ENCODE results near the gene TRRAP.

TRRAP gene

DNA sequence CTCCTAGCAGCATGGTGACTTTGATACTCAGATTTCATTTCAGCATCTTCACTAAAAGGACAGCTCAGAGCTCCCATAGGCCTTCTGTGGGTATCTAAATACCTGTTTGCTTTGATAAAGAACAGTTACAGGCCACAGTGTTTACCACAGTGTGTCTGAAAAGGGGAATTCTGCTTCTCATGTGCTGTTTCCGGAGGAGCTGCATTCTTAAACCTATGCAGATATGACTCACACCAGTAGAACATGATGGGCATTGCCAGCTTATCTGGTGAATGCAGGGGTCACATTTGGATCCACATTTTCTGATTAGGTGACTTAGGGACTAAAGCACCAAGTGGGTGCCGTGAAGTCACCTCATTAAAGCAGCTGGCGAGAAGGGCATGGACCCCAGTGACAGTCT lies 52.6 kb downstream of the TRRAP start:
- TF ChIP-seq, protein P1, sequence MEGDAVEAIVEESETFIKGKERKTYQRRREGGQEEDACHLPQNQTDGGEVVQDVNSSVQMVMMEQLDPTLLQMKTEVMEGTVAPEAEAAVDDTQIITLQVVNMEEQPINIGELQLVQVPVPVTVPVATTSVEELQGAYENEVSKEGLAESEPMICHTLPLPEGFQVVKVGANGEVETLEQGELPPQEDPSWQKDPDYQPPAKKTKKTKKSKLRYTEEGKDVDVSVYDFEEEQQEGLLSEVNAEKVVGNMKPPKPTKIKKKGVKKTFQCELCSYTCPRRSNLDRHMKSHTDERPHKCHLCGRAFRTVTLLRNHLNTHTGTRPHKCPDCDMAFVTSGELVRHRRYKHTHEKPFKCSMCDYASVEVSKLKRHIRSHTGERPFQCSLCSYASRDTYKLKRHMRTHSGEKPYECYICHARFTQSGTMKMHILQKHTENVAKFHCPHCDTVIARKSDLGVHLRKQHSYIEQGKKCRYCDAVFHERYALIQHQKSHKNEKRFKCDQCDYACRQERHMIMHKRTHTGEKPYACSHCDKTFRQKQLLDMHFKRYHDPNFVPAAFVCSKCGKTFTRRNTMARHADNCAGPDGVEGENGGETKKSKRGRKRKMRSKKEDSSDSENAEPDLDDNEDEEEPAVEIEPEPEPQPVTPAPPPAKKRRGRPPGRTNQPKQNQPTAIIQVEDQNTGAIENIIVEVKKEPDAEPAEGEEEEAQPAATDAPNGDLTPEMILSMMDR (IDR thresholded peaks at IDR 0.05; ENCODE audit: extremely low read depth, missing control alignments), result no peak
- peak; percentile 39 for DNase-seq (ENCODE audit: low spot score)

DNA sequence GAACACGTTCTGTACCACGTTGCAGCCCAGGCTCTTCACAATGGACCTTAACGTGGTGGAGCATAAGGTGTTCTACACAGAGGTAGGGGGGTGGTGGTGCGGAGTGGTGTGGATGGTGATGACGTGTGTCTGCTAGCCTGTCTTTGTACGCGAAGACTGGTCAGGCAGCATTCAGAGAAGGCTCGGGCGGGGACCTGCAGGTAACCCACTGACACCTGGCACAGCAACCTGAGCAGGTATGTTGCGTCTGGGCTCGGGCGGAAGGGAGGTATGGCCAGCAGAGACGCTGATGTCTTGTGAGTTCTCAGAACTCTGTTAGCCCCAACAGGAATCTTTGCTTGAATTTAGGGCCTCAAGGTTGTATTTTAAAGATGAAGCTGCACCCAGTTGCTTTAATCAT lies 55.0 kb downstream of the TRRAP start:
- TF ChIP-seq, protein P1 (IDR thresholded peaks at IDR 0.05; ENCODE audit: extremely low read depth, missing control alignments), result no peak
- DNase-seq (ENCODE audit: low spot score), result no peak

DNA sequence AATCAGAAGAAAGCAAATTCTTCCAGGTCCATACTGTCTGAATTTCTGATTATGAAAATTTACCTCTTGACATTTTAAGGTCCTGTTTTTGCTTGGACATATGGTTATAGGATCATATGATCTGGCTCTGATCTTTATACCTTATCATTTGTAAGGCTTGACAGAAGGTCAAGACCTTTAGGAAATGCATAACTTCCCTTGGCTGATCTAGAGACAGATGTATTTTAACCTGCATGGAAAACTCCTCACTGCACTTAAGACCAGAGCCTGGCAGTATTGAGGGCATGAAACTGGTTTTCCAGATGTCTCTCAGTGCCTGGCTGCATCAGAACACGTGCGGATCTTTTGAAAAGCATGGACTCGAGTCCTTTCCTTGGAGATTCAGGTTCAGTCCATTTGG lies 55.9 kb downstream of the TRRAP start:
- TF ChIP-seq, protein P1 (IDR thresholded peaks at IDR 0.05; ENCODE audit: extremely low read depth, missing control alignments), result no peak

DNA sequence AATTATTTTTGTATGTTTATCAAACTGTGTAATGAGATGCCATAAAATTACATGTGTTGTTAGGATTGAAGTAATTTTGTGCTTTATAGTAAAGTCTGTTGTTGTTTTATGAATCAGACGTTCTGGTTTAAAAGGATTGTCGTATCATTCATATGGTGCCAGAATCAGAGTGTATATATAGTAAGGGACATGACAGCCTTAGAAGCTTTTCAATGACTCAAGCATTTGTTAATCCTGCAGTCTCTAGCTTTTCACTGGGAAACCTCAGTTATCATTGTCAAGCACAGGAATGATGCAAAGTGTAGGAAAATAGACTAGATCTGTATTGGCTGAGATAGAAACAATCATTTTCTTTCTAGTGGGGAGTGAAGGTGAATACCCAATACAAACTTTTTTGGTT lies 57.5 kb downstream of the TRRAP start:
- no peak for DNase-seq (ENCODE audit: low spot score)
- TF ChIP-seq, protein P1 (IDR thresholded peaks at IDR 0.05; ENCODE audit: extremely low read depth, missing control alignments), result no peak

More for the DNA sequence above, 55.9 kb downstream of the TRRAP start:
- no peak for DNase-seq (ENCODE audit: low spot score)

DNA sequence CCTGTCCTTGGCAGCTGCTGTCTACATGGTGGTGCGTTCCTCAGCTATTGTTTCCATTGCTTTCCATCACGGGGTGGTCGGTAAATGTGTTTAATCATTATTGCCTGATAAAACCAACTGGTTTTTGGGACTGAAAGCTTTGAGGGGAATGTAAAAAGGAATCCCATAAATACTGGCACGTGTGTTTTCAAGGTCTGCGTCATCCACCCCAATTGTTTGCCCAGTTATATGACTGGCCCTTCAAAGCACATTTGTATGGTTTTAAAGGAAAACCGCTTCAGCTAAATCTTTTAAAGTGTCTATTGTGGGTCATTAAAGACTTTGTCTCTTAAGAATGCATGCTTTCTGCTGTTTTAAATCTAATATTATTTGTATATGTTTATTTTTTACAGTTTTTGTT lies 65.0 kb downstream of the TRRAP start:
- TF ChIP-seq, protein P1 (IDR thresholded peaks at IDR 0.05; ENCODE audit: extremely low read depth, missing control alignments), result no peak
- no peak for DNase-seq (ENCODE audit: low spot score)

DNA sequence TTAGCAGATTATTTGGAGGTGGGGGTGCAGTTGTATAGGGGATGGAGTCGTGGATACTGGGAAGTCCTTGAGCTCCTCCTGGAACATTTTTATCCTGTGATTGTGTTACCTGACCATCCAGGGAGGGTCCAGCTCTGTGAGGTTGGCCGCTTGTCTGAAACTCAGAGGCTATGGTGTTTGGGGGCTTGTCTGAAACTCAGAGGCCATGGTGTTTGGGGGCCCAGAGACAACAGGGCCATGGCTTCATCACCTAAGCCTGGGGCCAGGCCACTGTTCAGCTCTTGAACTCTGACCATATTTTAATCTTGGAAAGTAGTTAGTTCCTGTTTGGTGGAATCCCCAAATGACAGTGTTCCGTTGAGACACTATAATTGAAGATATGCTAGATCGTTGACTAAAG lies 66.1 kb downstream of the TRRAP start:
- TF ChIP-seq, protein P1 (IDR thresholded peaks at IDR 0.05; ENCODE audit: extremely low read depth, missing control alignments), result no peak
- no peak for DNase-seq (ENCODE audit: low spot score)

DNA sequence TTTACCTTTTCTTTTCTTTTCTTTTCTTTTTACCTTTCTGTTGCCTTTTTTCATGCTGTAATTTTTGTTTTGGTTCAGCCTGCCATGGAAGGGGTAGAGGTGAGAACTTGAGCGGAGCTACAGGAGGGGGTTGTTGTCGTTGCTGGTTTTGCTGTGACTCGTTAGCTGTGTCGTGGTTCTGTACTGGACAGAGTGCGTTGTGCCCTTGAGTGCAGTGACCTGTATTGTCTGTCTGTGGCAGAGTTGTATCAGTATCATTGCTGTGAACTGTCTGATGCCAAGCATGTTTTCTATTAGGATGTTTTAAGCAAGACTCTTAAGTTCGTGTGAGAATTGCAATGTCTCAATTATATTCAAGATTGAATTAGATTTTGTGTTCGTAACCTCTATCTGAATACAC lies 67.5 kb downstream of the TRRAP start:
- TF ChIP-seq, protein P1 (IDR thresholded peaks at IDR 0.05; ENCODE audit: extremely low read depth, missing control alignments), result no peak
- no peak for DNase-seq (ENCODE audit: low spot score)
